Neural progenitor cell (in vitro differentiated cells): ENCODE measurements around the gene PLBD1. TPM values are rescaled to one million over a fixed set of nuclear protein-coding genes. Genes with fewer than 3 reads are reported as not detected.

Source experiments
- DNase-seq: peaks from one replicate; pipeline ENCODE4 v3.0.0-alpha.2; 2016; ENCODE audit warnings: low spot score
- H2AFZ ChIP-seq: fragments of 200-600 bp; sonication (generic); replicated peaks from 2 replicates; pipeline ENCODE4 v1.6.1; 2016; ENCODE audit warnings: antibody characterized with exemption
- H3F3A ChIP-seq: fragments of 200-600 bp; sonication (generic); 2 replicates; pipeline ENCODE4 v1.6.1; 2016; ENCODE audit warnings: antibody characterized with exemption, low read depth
- H3K27ac ChIP-seq: fragments of 200-600 bp; sonication (generic); 2 replicates; pipeline ENCODE4 v1.5.1; 2016; ENCODE audit warnings: mild to moderate bottlenecking
- H3K27me3 ChIP-seq: fragments of 200-600 bp; sonication (generic); 2 replicates; pipeline ENCODE4 v1.6.1; 2016; ENCODE audit warnings: mild to moderate bottlenecking, moderate library complexity
- H3K36me3 ChIP-seq: fragments of 200-600 bp; sonication (generic); 2 replicates; pipeline ENCODE4 v1.5.1; 2016
- H3K4me1 ChIP-seq: fragments of 200-600 bp; sonication (generic); 2 replicates; pipeline ENCODE4 v1.6.1; 2016; ENCODE audit warnings: mixed run types
- H3K4me2 ChIP-seq: fragments of 200-600 bp; sonication (generic); 2 replicates; pipeline ENCODE4 v1.6.1; 2016
- H3K4me3 ChIP-seq: fragments of 200-600 bp; sonication (generic); 2 replicates; pipeline ENCODE4 v1.5.1; 2016
- H3K79me2 ChIP-seq: fragments of 200-600 bp; sonication (generic); 2 replicates; pipeline ENCODE4 v1.6.1; 2016; ENCODE audit warnings: low read depth
- H3K9ac ChIP-seq: fragments of 200-600 bp; sonication (generic); 2 replicates; pipeline ENCODE4 v1.6.1; 2016
- H3K9me3 ChIP-seq: fragments of 200-600 bp; sonication (generic); 2 replicates; pipeline ENCODE4 v1.5.1; 2016; ENCODE audit warnings: low read depth
- H4K20me1 ChIP-seq: fragments of 200-600 bp; sonication (generic); 2 replicates; pipeline ENCODE4 v1.6.1; 2016; ENCODE audit warnings: low read depth
- H3K27ac Mint-ChIP-seq: 3 replicates; pipeline ENCODE4 v1.8.0; 2021; ENCODE audit warnings: mixed read lengths
- H3K27me3 Mint-ChIP-seq: 2 replicates; pipeline ENCODE4 v1.8.0; 2022; ENCODE audit warnings: low read depth, mild to moderate bottlenecking, inconsistent platforms, moderate library complexity, mixed read lengths; ENCODE audit not compliant: insufficient read depth
- H3K36me3 Mint-ChIP-seq: 3 replicates; pipeline ENCODE4 v1.8.0; 2021; ENCODE audit warnings: mixed read lengths
- H3K4me1 Mint-ChIP-seq: 3 replicates; pipeline ENCODE4 v1.8.0; 2021; ENCODE audit warnings: mixed read lengths
- H3K4me3 Mint-ChIP-seq: 3 replicates; pipeline ENCODE4 v1.8.0; 2021; ENCODE audit warnings: mild to moderate bottlenecking, moderate library complexity, mixed read lengths
- H3K9me3 Mint-ChIP-seq: 3 replicates; pipeline ENCODE4 v1.8.0; 2020; ENCODE audit warnings: mixed read lengths
- CTCF ChIP-seq: fragments of 200-600 bp; sonication (generic); IDR thresholded peaks from 2 replicates; pipeline ENCODE4 v1.5.1; 2017; ENCODE audit warnings: antibody characterized with exemption, mild to moderate bottlenecking
- EZH2 ChIP-seq: fragments of 200-600 bp; sonication (generic); IDR thresholded peaks from 2 replicates; pipeline ENCODE4 v1.6.1; 2017; ENCODE audit warnings: antibody characterized with exemption, mild to moderate bottlenecking, moderate library complexity
- EZH2phosphoT487 ChIP-seq: fragments of 200-600 bp; sonication (generic); IDR thresholded peaks from 2 replicates; pipeline ENCODE4 v1.6.1; 2017; ENCODE audit warnings: antibody characterized with exemption
- total RNA-seq: library from RNA; depleted of rRNA; stranded (reverse); fragments of >200 nt; gene quantifications from 2 replicates; pipeline ENCODE4 v1.2.3, GENCODE V29; 2015; ENCODE audit warnings: low replicate concordance

PLBD1 gene
- total RNA-seq, 1 donor from 2014 or later: 5.4 TPM

DNA sequence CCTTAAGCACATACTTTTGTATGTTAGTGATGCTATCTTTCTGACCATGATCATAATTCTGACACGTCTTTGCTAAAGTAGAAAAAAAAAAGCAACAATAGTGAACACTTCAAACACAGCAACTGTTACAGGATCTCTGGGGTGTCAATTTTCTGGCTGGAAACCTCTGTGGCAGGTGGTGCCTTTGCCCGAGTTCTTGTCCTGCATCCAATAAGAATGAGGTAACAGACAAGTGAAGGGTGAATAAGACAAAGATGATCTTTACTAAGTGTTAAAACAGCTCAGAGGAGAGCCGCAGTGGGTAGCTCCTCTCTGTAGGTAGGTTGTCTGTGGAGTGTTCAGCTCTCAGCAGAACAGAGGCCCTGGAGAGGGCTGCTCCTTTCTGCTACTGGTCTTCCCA is 20.9 kb upstream of the PLBD1 start:
- Histone ChIP-seq H3F3A (no peaks in the 10 kb centered on the region), H3K4me2 (no peak overlapping the region), H3K9ac (no peak overlapping the region), H4K20me1 (no peaks in the 10 kb centered on the region), H3K4me3 (no peak overlapping the region), H3K27me3 (no peaks in the 10 kb centered on the region), H3K79me2 (no peaks in the 10 kb centered on the region), H3K27ac (no peak overlapping the region), H3K9me3 (no peaks in the 10 kb centered on the region), H3K4me1 (no peaks in the 10 kb centered on the region), H3K36me3 (no peaks in the 10 kb centered on the region), H2AFZ (no peak overlapping the region)
- H3K4me3 Mint-ChIP-seq: no peak overlapping the region
- H3K4me1 Mint-ChIP-seq: no peaks in the 10 kb centered on the region
- H3K9me3 Mint-ChIP-seq: no peaks in the 10 kb centered on the region
- no peak for DNase-seq
- no peak for TF ChIP-seq EZH2
- TF ChIP-seq CTCF: no peak
- no peak for TF ChIP-seq EZH2phosphoT487
- no peaks in the 10 kb centered on the region for H3K36me3 Mint-ChIP-seq
- no peaks in the 10 kb centered on the region for H3K27me3 Mint-ChIP-seq
- no peak overlapping the region for H3K27ac Mint-ChIP-seq

- Histone ChIP-seq H3K9ac (no peak overlapping the region), H3K9me3 (no peaks in the 10 kb centered on the region), H3K79me2 (no peaks in the 10 kb centered on the region), H3K4me3 (no peak overlapping the region), H3K27ac (no peak overlapping the region), H3K27me3 (no peaks in the 10 kb centered on the region), H3K4me2 (no peak overlapping the region), H2AFZ (no peak overlapping the region), H3F3A (no peaks in the 10 kb centered on the region), H4K20me1 (no peaks in the 10 kb centered on the region), H3K4me1 (no peaks in the 10 kb centered on the region), H3K36me3 (no peaks in the 10 kb centered on the region)
- TF ChIP-seq CTCF: no peak
- no peak for TF ChIP-seq EZH2phosphoT487
- no peak for TF ChIP-seq EZH2
- Mint-ChIP-seq H3K4me3 (no peak overlapping the region), H3K27ac (no peak overlapping the region), H3K36me3 (no peaks in the 10 kb centered on the region), H3K4me1 (no peaks in the 10 kb centered on the region), H3K9me3 (peaks cover 2% of the 10 kb centered on the region), H3K27me3 (peaks cover 4% of the 10 kb centered on the region)
- no peak for DNase-seq
Measured at GRCh38 chr12:14578646-14579045, 11.0 kb upstream of the PLBD1 start.

DNA sequence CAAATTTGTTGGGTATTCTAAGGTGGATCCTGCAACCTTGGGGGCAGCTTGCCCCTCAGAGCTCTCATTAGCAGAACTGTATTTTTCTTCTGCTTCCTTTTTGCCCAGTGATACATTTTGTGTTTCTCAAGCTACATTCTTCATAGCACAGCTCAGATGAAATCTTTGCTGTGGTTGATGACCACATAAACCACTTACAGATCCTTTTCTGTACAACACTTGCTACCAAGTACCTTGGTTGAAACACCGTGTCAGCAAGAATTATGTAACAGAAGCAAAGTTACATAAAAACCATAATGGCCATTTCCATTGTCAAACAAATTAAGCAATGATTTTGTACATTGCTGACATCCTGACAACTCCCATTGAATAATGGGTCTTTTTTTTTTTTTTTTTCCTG is 9.7 kb upstream of the PLBD1 start:
- no peak for DNase-seq
- no peak overlapping the region for H3K4me3 ChIP-seq
- H3K27me3 Mint-ChIP-seq: peaks cover 4% of the 10 kb centered on the region
- H3K4me1 ChIP-seq: no peaks in the 10 kb centered on the region
- H3K36me3 Mint-ChIP-seq: no peaks in the 10 kb centered on the region
- H3K79me2 ChIP-seq: no peaks in the 10 kb centered on the region
- H3K9ac ChIP-seq: no peak overlapping the region
- H3K36me3 ChIP-seq: no peaks in the 10 kb centered on the region
- no peak overlapping the region for H3K4me3 Mint-ChIP-seq
- no peaks in the 10 kb centered on the region for H3K27me3 ChIP-seq
- H3K4me1 Mint-ChIP-seq: no peaks in the 10 kb centered on the region
- no peaks in the 10 kb centered on the region for H3F3A ChIP-seq
- no peak for TF ChIP-seq EZH2phosphoT487
- TF ChIP-seq CTCF: no peak
- no peak for TF ChIP-seq EZH2
- H3K9me3 Mint-ChIP-seq: peaks cover 2% of the 10 kb centered on the region
- H3K9me3 ChIP-seq: no peaks in the 10 kb centered on the region
- no peak overlapping the region for H3K27ac ChIP-seq
- no peak overlapping the region for H3K4me2 ChIP-seq
- no peak overlapping the region for H2AFZ ChIP-seq
- H4K20me1 ChIP-seq: no peaks in the 10 kb centered on the region
- no peak overlapping the region for H3K27ac Mint-ChIP-seq

- DNase-seq: no peak
- Histone ChIP-seq H3K4me3 (no peak overlapping the region), H2AFZ (no peak overlapping the region), H3K79me2 (no peaks in the 10 kb centered on the region), H3F3A (no peaks in the 10 kb centered on the region), H3K9me3 (no peaks in the 10 kb centered on the region), H4K20me1 (no peaks in the 10 kb centered on the region), H3K27me3 (no peaks in the 10 kb centered on the region), H3K4me2 (no peak overlapping the region), H3K36me3 (no peaks in the 10 kb centered on the region), H3K9ac (no peak overlapping the region), H3K4me1 (no peaks in the 10 kb centered on the region), H3K27ac (no peak overlapping the region)
- Mint-ChIP-seq H3K36me3 (no peaks in the 10 kb centered on the region), H3K27ac (no peak overlapping the region), H3K9me3 (peaks cover 2% of the 10 kb centered on the region), H3K4me3 (no peak overlapping the region), H3K27me3 (peaks cover 4% of the 10 kb centered on the region), H3K4me1 (no peaks in the 10 kb centered on the region)
- TF ChIP-seq EZH2 (no peak), CTCF (no peak), EZH2phosphoT487 (no peak)
Measured at GRCh38 chr12:14576896-14577295, 9.2 kb upstream of the PLBD1 start.
